ENCODE data around the gene TRAF1.
A peak's percentile ranks its signal among the peaks of the same experiment; 100 is the strongest.

Gene TRAF1

DNA sequence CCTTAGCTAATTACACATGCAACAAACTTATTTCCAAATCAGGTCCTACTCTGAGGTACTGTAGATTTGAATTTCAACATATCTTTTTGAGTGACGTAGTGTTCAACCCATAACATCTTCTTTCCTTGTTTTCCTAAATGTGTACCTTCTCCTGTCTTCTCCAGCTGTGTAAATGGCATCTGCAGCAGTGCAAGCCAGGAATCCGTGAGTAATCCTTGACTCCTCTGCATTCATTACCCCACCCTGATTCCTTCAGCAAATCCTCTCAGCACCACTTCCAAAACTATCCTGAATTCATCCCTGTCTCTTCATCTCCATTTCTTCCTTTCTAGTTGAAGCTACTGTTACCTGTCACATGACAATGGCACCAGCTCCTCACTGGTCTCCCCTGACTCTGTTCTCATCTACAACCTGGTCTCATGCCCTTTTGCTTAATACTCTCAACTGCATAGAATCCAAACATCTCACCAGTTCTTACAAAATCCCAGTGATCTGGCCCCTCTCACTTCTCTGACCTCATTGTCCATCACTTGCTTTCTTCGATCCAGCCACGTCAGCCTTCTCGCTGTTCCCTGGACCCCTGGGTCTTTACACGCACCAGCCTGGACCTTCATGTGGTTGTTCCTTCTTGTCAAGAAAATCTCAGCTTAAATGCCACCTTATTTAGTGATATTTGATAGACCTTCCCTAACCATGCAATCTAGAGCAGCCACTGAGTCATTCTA lies 14.6 kb upstream of the TRAF1 start:
- no peak for DNase-seq (ENCODE audit: low read depth in 2 of 2)

GRCh38 chr9:120940573-120940972 lies 14.0 kb upstream of the TRAF1 start:
- no peak for DNase-seq (ENCODE audit: low read depth in 2 of 2)

DNA sequence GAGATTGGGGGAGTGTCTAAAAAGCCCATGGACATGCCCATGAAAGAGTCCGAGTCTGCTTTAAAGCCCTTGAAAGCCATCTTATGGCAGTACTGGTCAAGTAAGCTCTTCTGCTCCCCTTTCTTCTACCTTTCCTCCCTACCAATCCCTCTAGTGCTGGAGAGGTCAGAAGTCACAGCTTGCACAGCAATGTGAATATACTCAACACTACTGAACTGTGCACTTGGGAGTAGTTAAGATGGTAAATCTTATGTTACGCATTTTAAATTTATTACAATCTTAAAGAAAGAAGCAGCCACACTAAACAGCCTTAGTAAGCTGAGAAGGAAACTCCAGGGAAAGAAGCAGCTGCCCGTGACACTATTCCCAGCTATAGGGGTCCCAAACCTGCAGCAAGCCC lies 12.3 kb upstream of the TRAF1 start:
- no peak for DNase-seq (ENCODE audit: low read depth in 2 of 2)

GRCh38 chr9:120937596-120937995 lies 11.0 kb upstream of the TRAF1 start:
- no peak for DNase-seq (ENCODE audit: low read depth in 2 of 2)

GRCh38 chr9:120937127-120937526 lies 10.5 kb upstream of the TRAF1 start:
- DNase-seq (ENCODE audit: low read depth in 2 of 2), result no peak

DNA sequence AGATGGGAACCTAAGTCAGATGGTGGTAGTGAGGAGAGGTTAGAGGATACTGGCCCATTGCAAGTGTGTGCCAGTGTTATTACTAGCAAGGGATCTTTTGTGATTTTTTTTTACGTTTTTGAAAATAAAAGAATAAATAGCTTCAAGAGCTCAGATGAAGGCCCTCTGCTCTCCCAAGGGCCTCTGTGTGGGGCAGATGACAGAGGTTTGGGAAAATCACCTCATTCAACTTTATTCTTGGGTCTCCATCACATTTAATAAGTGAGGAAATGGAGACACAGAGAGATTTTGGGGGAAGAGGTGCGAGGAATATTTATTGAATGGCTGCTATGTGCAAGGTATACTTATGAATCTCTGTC lies 10.1 kb upstream of the TRAF1 start:
- DNase-seq (ENCODE audit: low read depth in 2 of 2), result no peak

DNA sequence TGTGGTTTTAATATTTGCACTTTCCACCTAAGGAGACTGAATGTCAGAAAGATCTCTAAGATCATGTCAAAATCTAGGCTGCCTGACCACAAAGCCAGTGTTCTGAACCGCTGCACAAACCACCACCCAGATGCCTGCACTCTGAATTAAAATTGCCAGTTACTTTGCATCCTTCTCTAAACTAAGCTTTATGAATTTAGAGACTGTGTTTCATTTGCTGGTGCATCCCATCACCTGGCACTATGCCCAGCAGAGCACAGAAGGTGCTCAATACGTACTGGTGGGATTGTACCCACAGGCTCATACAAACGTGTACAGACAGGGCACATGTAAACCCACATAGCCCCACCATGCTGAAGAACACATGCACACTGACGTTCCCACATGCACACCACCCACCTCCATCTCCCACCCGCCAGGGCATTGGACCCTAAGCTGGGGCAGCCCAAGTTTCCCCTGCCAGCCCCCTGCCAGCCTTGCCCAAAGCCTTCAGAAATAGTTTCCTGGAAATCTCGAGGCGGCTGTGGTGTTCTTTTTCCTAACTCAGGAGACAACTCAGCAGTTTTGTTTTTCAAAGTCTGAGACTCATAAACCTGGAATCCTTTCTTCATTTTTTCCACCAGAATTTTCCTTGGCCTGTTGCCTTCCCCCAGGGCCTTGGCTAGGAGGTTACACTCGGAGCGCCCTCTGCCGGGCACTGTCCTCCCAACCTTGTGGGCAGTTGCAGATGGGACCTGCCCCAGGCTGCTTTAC lies 9.6 kb upstream of the TRAF1 start:
- DNase-seq (ENCODE audit: low read depth in 2 of 2), result peak; percentile 77 to 81

GRCh38 chr9:120935383-120935857 lies 8.8 kb upstream of the TRAF1 start:
- no peak for DNase-seq (ENCODE audit: low read depth in 2 of 2)

- DNase-seq (ENCODE audit: low read depth in 2 of 2), result no peak
Observed at GRCh38 chr9:120934281-120934680, 7.7 kb upstream of the TRAF1 start.

DNA sequence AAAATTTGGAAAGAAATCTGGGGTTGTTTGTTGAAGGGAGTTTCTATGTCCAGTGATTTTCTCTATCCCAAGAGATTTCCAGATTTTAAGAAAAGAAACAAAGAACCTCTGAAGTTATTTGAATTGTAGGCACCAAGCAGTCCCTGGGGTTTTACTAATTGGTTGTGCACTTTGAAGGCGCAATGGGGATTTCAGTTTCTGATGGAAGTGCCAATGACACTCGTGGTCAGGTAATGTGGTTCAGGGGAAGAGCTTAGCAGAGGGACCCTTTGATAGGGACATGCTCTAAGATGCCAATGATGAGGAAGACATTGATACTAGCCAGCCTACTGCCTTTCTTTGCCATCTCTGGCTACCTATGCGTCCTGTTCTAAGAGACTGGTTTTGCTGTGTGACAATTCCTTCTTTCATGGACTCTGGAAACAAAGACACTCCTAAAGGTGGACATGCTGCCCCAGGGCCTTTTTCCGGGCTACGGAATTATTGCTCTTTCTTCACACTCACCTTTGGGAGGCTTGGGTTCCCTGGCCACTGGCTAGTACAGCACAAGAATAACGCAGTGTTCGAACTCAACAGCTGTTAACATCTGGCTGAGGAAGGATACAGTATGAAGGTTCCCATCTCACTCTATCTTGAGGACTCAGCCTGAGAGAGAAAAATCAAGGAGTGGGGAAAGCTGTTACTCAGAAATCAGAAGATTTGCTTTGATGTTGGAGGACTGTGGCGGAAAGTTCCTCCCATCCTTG lies 6.9 kb upstream of the TRAF1 start:
- no peak for DNase-seq (ENCODE audit: low read depth in 2 of 2)

GRCh38 chr9:120932086-120932823 lies 5.7 kb upstream of the TRAF1 start:
- DNase-seq (ENCODE audit: low read depth in 2 of 2), result no peak

- DNase-seq (ENCODE audit: low read depth in 2 of 2), result peak in 1 of 2 donors; percentile 52
Observed at GRCh38 chr9:120931231-120932085, 4.9 kb upstream of the TRAF1 start.

DNA sequence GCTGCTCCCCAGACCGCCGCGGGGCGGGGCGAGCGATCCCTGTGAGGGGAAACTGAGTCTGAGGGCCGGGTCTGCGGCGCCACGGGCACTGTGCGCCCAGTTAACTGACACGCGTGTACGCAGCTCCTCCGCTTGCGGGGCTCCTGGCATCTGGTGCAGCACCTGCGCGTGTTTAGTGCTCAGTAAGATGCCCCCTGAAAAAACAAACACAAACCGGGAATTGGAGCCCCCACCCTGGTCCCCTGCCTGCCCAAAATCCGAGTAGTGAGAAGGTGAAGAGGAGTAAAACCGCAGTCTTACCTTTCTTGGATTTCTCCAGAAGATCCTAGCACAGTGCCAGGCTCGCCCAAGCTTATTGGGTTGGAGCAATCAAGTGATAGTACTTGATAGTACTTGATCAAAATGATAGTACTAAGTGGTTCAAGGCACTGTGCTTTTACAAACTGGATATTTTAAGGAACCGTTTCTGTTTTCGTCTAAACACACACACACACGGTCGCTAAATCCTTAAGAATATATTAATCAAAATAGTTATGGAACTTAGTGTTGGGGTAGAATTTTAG lies 2.7 kb upstream of the TRAF1 start:
- DNase-seq (ENCODE audit: low read depth in 2 of 2), result no peak

- DNase-seq (ENCODE audit: low read depth in 2 of 2), result no peak
Observed at GRCh38 chr9:120928483-120929228, 2.1 kb upstream of the TRAF1 start.

- no peak for DNase-seq (ENCODE audit: low read depth in 2 of 2)
Observed at GRCh38 chr9:120928015-120928482, 1.5 kb upstream of the TRAF1 start.

DNA sequence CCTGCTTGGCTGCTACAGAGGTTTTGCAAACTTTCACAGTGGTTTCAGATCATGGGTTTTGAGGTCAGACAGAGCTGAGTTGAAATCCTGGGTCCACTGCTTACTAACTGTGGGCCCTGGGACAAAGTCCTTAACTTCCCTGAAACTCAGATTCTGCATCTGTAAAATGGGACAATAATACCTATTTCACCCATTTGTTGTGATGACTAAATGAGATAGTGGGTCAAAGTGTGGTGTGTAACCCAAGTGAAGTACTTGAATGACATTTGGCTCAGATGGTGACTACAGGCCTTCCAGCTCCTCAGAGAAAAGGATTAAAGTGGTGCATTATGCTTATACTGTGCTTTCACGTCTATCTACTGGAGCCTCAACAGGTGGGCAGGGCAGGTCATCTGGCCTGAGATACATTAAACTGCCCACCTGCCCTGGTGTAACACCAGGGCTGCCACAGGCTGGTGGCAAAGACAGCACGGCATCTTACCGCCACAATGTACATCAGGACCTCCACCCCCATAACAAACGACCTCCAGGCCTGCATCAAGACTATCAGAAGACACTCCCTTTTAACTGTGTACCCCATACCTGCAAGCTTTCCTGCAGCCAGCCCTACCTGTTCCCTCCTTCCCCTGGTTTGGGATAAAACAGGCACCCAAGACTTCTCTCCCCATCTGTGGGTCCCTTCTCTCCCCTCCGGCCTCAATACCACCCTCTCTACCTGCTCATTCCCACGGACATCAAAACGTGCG lies 846 bp upstream of the TRAF1 start:
- no peak for DNase-seq (ENCODE audit: low read depth in 2 of 2)

- DNase-seq (ENCODE audit: low read depth in 2 of 2), result peak; percentile 74 to 78
Observed at GRCh38 chr9:120925535-120926396, 830 bp downstream of the TRAF1 start.

Data from activated CD8-positive, alpha-beta memory T cell treated with anti-CD3 and anti-CD28 coated beads for 4 hours (primary cell).